Astrocyte of the cerebellum (primary cell): ENCODE measurements around the gene SMC1A.
"Not testable (repeated sequence)": the region's sequence is repeated elsewhere in the genome, so short reads cannot be mapped to it uniquely, and the experiment has no call there.

Experiments used
- DNase-seq: peaks from one replicate; pipeline ENCODE4 v3.0.0-alpha.2; 2011; ENCODE audit warnings: low read depth
- H3K4me3 ChIP-seq: 2 replicates; pipeline ENCODE4 v1.5.1; 2011; ENCODE audit warnings: mild to moderate bottlenecking, low read depth, low read length, moderate library complexity
- CTCF ChIP-seq: IDR thresholded peaks from 2 replicates; pipeline ENCODE4 v1.5.1; 2012; ENCODE audit warnings: low read length, low read depth, moderate library complexity, mild to moderate bottlenecking; ENCODE audit errors: missing control alignments
- in situ Hi-C: cut with HindIII; loops from 2 replicates; pipeline ENCODE4 v1.10.0; 2017; ENCODE audit warnings: low sequenced_read_pairs

SMC1A gene

GRCh38 chrX:53429755-53430154 is 7.3 kb upstream of the SMC1A start:
- no peak overlapping the region for H3K4me3 ChIP-seq
- DNase-seq: no peak
- TF ChIP-seq CTCF: no peak
- in situ Hi-C loops: no loop called here

DNA sequence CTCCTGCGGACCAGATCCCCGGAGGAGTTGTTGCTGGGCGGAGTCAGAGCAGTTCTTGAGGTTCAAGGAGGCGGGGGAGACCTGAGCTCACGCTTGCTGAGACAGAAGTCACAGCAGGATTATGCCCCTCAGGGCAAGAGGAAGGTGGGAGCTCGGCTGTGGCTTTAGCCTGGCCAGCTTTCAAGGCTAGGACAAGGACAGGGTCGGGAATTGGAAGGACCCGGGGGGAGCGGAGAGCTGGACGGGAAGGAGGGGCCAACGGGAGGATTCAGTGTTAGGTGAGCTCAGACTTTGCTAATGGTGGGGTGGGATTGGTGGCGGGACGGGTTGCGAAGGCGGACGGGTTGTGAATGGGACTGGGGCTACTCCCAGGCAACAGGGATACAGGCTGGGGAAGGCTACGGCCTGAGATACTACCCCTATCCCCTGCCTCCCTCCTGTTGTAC is 430 bp upstream of the SMC1A start, which contains the start of gene RIBC1:
Gene RIBC1 (plus strand): TSS at position 13 of the 446 bp plus-strand sequence. CDS start 3,404 bp downstream, outside the sequence.
- H3K4me3 ChIP-seq: peak within 1 kb of the TSS; percentile 88
- no peak for DNase-seq
- in situ Hi-C loops: no loop called here
- no peak for TF ChIP-seq CTCF

- H3K4me3 ChIP-seq: peak overlapping the region; percentile 88
- in situ Hi-C loops: no loop called here
- DNase-seq: no peak
- no peak for TF ChIP-seq CTCF
Measured at GRCh38 chrX:53421772-53422085, 725 bp downstream of the SMC1A start.

GRCh38 chrX:53421125-53421524 is 1.3 kb downstream of the SMC1A start:
- in situ Hi-C loops: no loop called here
- TF ChIP-seq CTCF: no peak
- no peak for DNase-seq
- H3K4me3 ChIP-seq: peak overlapping the region; percentile 88

DNA sequence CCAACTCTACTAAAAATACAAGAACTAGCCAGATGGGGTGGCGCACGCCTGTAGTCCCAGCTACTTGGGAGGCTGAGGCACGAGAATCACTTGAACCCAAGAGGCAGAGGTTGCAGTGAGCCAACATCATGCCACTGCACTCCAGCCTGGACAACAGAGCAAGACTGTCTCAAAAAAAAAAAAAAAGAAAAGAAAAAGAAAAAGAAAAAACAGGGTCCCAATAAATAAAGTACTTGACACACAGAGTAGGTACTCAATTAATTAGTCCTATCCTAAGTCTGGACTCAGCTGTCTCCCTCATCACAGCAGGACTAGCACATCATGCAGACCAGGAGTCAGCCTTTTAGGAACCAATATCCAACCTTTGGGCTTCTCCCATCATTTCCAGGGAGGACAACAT is 2.1 kb downstream of the SMC1A start:
- DNase-seq, in situ Hi-C loops, H3K4me3 ChIP-seq: not testable (repeated sequence)

DNA sequence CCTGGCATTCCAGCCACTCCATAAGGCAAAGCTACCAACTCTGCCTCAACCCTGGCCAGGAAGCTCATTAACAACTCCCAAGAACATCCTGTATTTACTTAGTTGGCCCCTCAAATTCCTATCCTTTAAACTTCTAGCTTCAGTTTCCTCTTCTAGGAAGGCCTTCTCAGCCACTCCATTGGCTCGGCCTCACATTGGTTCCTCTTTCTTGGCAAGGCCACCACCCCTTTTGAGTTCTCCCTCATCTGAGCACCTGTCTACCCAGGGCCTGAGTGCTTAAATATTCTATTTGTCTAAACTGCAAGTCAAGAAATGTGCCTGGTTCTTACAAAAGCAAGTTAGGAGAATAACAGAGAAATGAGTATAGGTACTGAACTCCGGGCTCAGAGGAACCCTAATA is 10.0 kb downstream of the SMC1A start:
- no peak for DNase-seq
- no peak for TF ChIP-seq CTCF
- no peak overlapping the region for H3K4me3 ChIP-seq
- in situ Hi-C loops: no loop called here

DNA sequence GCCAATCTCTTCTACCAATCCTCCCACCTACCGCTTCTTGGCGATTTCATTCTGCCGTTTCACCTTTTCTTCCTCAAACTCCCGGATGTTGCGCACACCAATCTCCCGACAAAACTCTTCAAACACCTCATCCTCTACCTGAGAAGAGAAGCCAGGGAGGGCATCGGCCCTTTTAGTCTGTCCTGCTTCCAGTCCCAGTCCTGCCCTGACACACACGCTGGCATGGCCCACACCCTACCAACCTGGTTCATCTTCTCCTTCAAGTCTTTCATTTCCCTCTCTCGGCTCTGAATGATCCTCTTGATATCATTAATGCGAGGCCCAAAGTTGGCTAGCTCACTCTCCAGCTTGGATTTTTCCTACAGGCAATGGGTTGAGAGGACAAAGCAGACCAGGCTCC is 18.9 kb downstream of the SMC1A start:
- no peak for TF ChIP-seq CTCF
- no peak overlapping the region for H3K4me3 ChIP-seq
- in situ Hi-C loops: no loop called here
- DNase-seq: no peak
